PFSK-1 (cell line): Measurements from ENCODE around the gene SYMPK.

ENCODE experiments used
- FOXP2 ChIP-seq: optimal IDR thresholded peaks from 2 replicates; pipeline ENCODE3; 2011; ENCODE audit warnings: borderline replicate concordance, control low read depth, inconsistent platforms; ENCODE audit not compliant: insufficient read depth; ENCODE audit errors: extremely low read length, extremely low read depth
- POLR2AphosphoS5 ChIP-seq: IDR thresholded peaks from 2 replicates; pipeline ENCODE4 v1.6.1; 2012; ENCODE audit warnings: low read depth, mild to moderate bottlenecking, control low read depth, low read length, moderate library complexity
- SIN3A ChIP-seq: IDR thresholded peaks from 2 replicates; pipeline ENCODE4 v1.6.1; 2012; ENCODE audit warnings: mild to moderate bottlenecking, low read length, moderate library complexity, borderline replicate concordance; ENCODE audit not compliant: insufficient read depth
- TAF1 ChIP-seq: IDR thresholded peaks from 2 replicates; pipeline ENCODE4 v1.6.1; 2012; ENCODE audit warnings: low read length, control low read depth, borderline replicate concordance; ENCODE audit not compliant: insufficient read depth
- TF ChIP-seq, protein P1 (sequence below), 2 experiments: IDR thresholded peaks; 2 replicates each; pipeline versions ENCODE4 v1.6.1 to v1.8.0; 2011 to 2012; ENCODE audit warnings: low read depth in 2 of 2, low read length in 2 of 2, control low read depth in 1 of 2, inconsistent platforms in 1 of 2, mild to moderate bottlenecking in 1 of 2, moderate library complexity in 1 of 2; ENCODE audit not compliant: insufficient read depth in 1 of 2

The SYMPK gene

DNA sequence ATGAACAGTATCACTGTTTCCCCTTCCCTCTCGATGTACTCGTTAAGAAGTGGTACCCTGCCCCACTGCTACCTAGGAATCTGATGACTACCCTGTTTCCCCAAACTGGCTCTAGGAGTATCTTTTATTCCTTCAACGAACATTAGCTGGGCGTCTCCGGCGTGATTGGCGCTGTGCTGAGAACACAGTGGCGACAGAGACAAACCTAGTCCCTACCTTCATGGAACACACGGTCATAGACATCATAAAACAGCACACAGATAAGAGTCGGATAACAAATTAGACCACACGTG is 730 bp downstream of the SYMPK start:
- TF ChIP-seq SIN3A (no peak), TAF1 (no peak), FOXP2 (no peak), POLR2AphosphoS5 (no peak)
- TF ChIP-seq, protein P1, sequence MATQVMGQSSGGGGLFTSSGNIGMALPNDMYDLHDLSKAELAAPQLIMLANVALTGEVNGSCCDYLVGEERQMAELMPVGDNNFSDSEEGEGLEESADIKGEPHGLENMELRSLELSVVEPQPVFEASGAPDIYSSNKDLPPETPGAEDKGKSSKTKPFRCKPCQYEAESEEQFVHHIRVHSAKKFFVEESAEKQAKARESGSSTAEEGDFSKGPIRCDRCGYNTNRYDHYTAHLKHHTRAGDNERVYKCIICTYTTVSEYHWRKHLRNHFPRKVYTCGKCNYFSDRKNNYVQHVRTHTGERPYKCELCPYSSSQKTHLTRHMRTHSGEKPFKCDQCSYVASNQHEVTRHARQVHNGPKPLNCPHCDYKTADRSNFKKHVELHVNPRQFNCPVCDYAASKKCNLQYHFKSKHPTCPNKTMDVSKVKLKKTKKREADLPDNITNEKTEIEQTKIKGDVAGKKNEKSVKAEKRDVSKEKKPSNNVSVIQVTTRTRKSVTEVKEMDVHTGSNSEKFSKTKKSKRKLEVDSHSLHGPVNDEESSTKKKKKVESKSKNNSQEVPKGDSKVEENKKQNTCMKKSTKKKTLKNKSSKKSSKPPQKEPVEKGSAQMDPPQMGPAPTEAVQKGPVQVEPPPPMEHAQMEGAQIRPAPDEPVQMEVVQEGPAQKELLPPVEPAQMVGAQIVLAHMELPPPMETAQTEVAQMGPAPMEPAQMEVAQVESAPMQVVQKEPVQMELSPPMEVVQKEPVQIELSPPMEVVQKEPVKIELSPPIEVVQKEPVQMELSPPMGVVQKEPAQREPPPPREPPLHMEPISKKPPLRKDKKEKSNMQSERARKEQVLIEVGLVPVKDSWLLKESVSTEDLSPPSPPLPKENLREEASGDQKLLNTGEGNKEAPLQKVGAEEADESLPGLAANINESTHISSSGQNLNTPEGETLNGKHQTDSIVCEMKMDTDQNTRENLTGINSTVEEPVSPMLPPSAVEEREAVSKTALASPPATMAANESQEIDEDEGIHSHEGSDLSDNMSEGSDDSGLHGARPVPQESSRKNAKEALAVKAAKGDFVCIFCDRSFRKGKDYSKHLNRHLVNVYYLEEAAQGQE (IDR thresholded peaks at IDR 0.05; ENCODE audit: insufficient read depth in 1 of 2, low read depth in 2 of 2, low read length in 2 of 2), result no peak

DNA sequence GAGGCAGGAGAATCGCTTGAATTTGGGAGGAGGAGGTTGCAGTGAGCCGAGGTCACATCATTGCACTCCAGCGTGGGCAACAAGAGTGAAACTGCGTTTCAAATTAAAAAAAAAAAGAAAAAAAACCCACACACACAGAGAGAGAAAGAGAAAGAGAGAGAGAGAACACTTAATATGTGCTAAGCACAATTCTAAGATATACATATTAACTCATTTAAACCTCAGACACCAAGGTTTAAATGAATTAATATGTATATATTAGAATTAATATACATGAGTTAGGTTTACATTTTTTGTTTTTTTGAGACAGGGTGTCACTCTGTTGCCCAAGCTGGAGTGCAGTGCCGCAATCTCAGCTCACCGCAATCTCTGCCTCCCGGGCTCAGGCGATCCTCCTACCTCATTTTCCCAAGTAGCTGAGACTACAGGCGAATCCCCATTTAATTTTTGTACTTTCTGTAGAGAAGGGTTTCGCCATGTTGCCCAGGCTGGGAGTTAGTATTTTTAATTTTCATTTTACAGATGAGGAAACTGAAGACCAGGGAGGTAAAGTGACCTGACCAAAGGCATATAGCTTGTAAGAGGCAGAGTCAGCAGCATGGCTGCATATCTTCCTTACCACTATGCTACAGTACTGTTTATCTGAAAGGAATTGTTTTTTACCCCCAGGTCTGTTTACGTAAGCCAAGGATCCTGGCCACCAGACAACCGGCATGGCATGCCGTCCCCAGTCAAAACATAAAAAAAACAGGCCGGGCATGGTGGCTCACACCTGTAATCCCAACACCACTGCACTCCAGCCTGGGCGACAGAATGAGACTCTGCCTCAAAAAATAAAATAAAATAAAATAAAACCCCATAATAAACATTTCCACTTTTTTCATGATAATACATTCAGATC is 2.3 kb downstream of the SYMPK start:
- TF ChIP-seq, protein P1 (IDR thresholded peaks at IDR 0.05; ENCODE audit: insufficient read depth in 1 of 2, low read depth in 2 of 2, low read length in 2 of 2), result no peak
- no peak for TF ChIP-seq SIN3A

DNA sequence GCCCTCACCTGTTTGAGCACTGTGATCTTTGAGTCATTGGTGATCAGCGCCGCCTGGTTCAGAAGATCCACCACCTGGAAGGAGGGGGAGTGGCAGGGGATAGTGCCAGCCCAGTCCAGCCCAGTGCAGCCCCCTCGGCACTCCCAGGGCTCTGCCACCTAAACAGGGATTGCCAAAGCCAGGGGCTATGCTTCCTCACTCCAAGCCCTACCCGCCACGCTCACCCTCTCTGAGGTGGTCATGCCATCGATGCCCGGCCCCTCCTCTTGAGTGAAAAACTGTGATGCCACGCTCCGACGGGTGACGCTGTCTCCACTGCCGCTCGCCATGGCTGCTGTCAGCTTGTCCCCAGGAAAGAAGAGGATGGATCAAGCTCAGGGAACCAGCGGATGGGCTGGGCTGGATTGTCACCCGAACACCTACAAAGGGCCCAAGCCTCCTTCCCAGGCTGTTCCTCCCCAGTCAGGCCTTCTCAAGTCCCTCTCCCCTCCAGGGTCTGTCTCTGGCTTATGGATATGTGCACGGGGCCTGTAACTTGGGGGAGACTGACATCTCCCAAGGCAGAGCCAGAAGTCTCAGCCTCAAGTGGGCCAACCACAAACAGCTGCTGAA is 8.7 kb downstream of the SYMPK start:
- TF ChIP-seq TAF1 (no peak), POLR2AphosphoS5 (no peak), SIN3A (no peak), FOXP2 (no peak)
- TF ChIP-seq, protein P1 (IDR thresholded peaks at IDR 0.05; ENCODE audit: insufficient read depth in 1 of 2, low read depth in 2 of 2, low read length in 2 of 2), result no peak

DNA sequence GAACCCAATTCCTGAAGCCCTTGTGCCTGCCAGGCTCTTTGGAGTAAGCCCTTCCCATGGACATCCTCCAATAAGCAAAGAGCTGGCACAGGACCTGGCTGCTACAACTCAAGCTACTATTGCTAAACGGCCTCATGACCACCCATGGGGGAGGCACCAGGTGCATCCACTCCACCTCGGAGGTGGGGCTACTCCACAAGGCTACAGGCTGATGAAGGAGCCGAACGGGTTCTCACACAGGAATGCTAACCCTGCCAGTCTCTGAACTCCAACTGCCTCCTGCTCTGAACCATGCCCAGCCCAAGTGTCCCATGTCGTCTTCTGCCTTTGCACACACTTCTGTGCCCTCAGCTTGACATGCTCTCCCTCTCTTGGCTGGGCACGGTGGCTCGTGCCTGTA is 10.0 kb downstream of the SYMPK start:
- TF ChIP-seq SIN3A (no peak), FOXP2 (no peak), TAF1 (no peak), POLR2AphosphoS5 (no peak)
- TF ChIP-seq, protein P1 (IDR thresholded peaks at IDR 0.05; ENCODE audit: insufficient read depth in 1 of 2, low read depth in 2 of 2, low read length in 2 of 2), result no peak
